Aorta (tissue), 5 donors: ENCODE results near the gene LPIN3. TPM values are rescaled to one million over a fixed set of nuclear protein-coding genes. Genes with fewer than 3 reads are reported as not detected.
A peak's percentile ranks its signal among the peaks of the same experiment; 100 is the strongest.

Experiments used
- ATAC-seq: fragments of 200-7000 bp; cut with Tn5 transposase; one replicate; pipeline ENCODE4 v1.9.1; 2022; ENCODE audit warnings: moderate library complexity; ENCODE audit not compliant: low FRiP score
- DNase-seq, 2 donors: peaks; one replicate each; pipeline ENCODE4 v3.0.0-alpha.2; 2020
- H3K27ac ChIP-seq, 2 donors: one replicate each; pipeline ENCODE4 v1.5.1; 2013; ENCODE audit warnings: low read length in 2 of 2, mild to moderate bottlenecking in 2 of 2, moderate library complexity in 2 of 2, control low read depth in 1 of 2, inconsistent platforms in 1 of 2, low read depth in 1 of 2
- H3K27me3 ChIP-seq, 2 donors: one replicate each; pipeline ENCODE4 v1.6.1; 2013; ENCODE audit warnings: control low read depth in 1 of 2, low read length in 1 of 2, mild to moderate bottlenecking in 1 of 2, moderate library complexity in 1 of 2; ENCODE audit not compliant: insufficient read depth in 2 of 2, control insufficient read depth in 1 of 2
- H3K36me3 ChIP-seq, 2 donors: one replicate each; pipeline ENCODE4 v1.6.1; 2013; ENCODE audit warnings: control low read depth in 1 of 2, low read length in 1 of 2, mild to moderate bottlenecking in 1 of 2; ENCODE audit not compliant: insufficient read depth in 2 of 2, control insufficient read depth in 1 of 2
- H3K4me1 ChIP-seq, 2 donors: one replicate each; pipeline ENCODE4 v1.6.1; 2013; ENCODE audit warnings: low read length in 2 of 2, control low read depth in 1 of 2, mild to moderate bottlenecking in 1 of 2, moderate library complexity in 1 of 2; ENCODE audit not compliant: insufficient read depth in 2 of 2, control insufficient read depth in 1 of 2
- H3K4me3 ChIP-seq, 2 donors: one replicate each; pipeline ENCODE4 v1.5.1; 2013; ENCODE audit warnings: low read length in 2 of 2, control low read depth in 1 of 2, mild to moderate bottlenecking in 1 of 2
- H3K9me3 ChIP-seq: one replicate; pipeline ENCODE4 v1.6.1; 2013; ENCODE audit warnings: mild to moderate bottlenecking, low read length; ENCODE audit not compliant: control insufficient read depth
- WGBS, 2 donors: extraction: QIAGEN DNeasy Blood & Tissue Kit; methylation state at CpG; one replicate each; pipeline ENCODE4 v1.1.7; 2013; 5-methylcytosine and 5-hydroxymethylcytosine counted together
- intact Hi-C, 2 donors: fragments of 100-400 bp; cut with DNase I; formaldehyde crosslinking; loops; one replicate each; pipeline versions ENCODE4 v1.14.2 to v1.15.0; 2022
- polyA plus RNA-seq, 2 donors: library from polyadenylated mRNA; stranded (reverse); fragments of 200-250 nt; gene quantifications; one replicate each; pipeline ENCODE4 v1.2.3, GENCODE V29; 2013
- total RNA-seq, 2 donors: library from RNA; stranded (reverse); fragmentation: NEBNext Ultra II Directional; extraction: Animal tissue kit (Norgen Biotek cat#: 25700); gene quantifications; one replicate each; pipeline ENCODE4 v1.2.1, GENCODE V29; 2021
- donor health status: healthy with polysubstance abuse.
- donor health status: Bipolar disorder and iron deficiency.
- donor health status: DM: no; HTN: no; CAD: no.
- donor health status: DM: no; HTN: no; CAD: no.
- donor health status: DM: yes; HTN: yes; CAD: no.

Gene LPIN3
- total and polyA plus RNA-seq, 4 donors: 17.3 to 37.0 (median 22.0) TPM

GRCh38 chr20:41375846-41376245 is 35.2 kb downstream of the LPIN3 start:
- ATAC-seq (no peak), DNase-seq (no peak)
- intact Hi-C loops: no loop called here
- Histone ChIP-seq H3K27ac (no peak overlapping the region), H3K27me3 (no peaks in the 10 kb centered on the region), H3K9me3 (no peaks in the 10 kb centered on the region), H3K4me1 (no peaks in the 10 kb centered on the region), H3K4me3 (no peak overlapping the region), H3K36me3 (no peaks in the 10 kb centered on the region)
- WGBS, 2 donors: 85 to 89% methylated on average over 9 of the region's 9 CpGs

GRCh38 chr20:41376349-41376748 is 35.7 kb downstream of the LPIN3 start:
- Histone ChIP-seq H3K36me3 (no peaks in the 10 kb centered on the region), H3K4me1 (no peaks in the 10 kb centered on the region), H3K27me3 (no peaks in the 10 kb centered on the region), H3K9me3 (no peaks in the 10 kb centered on the region), H3K27ac (no peak overlapping the region), H3K4me3 (no peak overlapping the region)
- ATAC-seq: no peak
- DNase-seq: no peak
- intact Hi-C loops: no loop called here
- WGBS, 2 donors: 82 to 89% methylated on average over 5 of the region's 5 CpGs

DNA sequence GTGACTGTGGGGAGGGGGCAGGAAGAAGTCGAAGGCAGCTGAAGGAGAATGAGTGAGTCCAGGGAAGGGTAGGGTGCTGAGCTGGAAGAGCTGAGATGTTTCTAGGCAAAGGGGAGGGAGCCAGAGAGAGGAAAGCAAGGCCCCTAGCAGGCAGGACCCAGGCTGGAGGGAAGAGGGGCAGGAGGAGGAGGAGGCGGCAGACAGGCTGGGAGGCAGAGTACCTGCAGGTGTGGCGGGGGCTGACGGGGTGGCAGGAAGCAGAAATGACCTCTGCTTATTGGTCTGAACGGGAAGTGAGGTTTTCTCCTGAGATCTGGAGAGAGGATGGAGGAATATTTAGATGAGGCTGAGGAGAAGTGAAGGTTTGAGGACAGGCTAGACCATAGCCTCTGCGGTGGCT is 36.7 kb downstream of the LPIN3 start:
- DNase-seq (no peak), ATAC-seq (no peak)
- H3K9me3 ChIP-seq: no peaks in the 10 kb centered on the region
- no peak overlapping the region for H3K4me3 ChIP-seq
- no peaks in the 10 kb centered on the region for H3K27me3 ChIP-seq
- intact Hi-C loops: no loop called here
- H3K27ac ChIP-seq: no peak overlapping the region
- no peaks in the 10 kb centered on the region for H3K36me3 ChIP-seq
- 65 to 78% methylated on average over 6 of the region's 6 CpGs for WGBS, 2 donors
- H3K4me1 ChIP-seq: no peaks in the 10 kb centered on the region

GRCh38 chr20:41379551-41379950 is 38.9 kb downstream of the LPIN3 start:
- no peaks in the 10 kb centered on the region for H3K27me3 ChIP-seq
- intact Hi-C loops: no loop called here
- DNase-seq (no peak), ATAC-seq (no peak)
- no peaks in the 10 kb centered on the region for H3K4me1 ChIP-seq
- no peaks in the 10 kb centered on the region for H3K9me3 ChIP-seq
- H3K36me3 ChIP-seq: no peaks in the 10 kb centered on the region
- no peak overlapping the region for H3K27ac ChIP-seq
- 84 to 97% methylated on average over 2 of the region's 2 CpGs for WGBS, 2 donors
- H3K4me3 ChIP-seq: no peak overlapping the region

- Histone ChIP-seq H3K27ac (no peak overlapping the region), H3K9me3 (no peaks in the 10 kb centered on the region), H3K27me3 (no peaks in the 10 kb centered on the region), H3K36me3 (no peaks in the 10 kb centered on the region), H3K4me1 (no peaks in the 10 kb centered on the region), H3K4me3 (no peak overlapping the region)
- intact Hi-C loops: no loop called here
- WGBS, 2 donors: 81 to 86% methylated on average over 12 of the region's 12 CpGs
- DNase-seq (peak in 1 of 2 donors; percentile 31), ATAC-seq (no peak)
These were observed 40.1 kb downstream of the LPIN3 start for GRCh38 chr20:41380551-41381193.

DNA sequence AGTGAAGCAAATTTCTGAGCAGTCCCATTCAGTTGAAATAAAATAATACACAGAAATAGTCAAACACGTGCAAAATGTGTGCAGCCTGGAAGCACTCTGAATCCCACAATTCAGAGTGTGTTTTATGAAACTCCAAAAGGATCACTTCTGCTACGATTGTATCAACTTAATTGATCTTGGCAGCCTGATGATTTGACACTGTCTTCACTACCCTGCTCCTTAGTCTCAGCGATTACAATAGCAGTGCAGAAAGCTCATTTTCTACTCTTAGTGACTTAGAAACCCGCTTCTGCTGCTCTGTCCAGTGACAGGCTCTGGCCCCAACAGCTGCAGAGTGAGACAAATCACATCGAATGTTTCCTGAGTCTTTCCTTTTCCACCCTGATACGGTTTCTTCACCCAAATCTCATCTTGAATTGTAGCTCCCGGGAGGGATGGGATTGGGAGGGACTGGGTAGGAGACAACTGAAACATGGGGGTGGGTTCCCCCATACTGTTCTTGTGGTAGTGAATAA is 42.2 kb downstream of the LPIN3 start:
- Histone ChIP-seq H3K4me3 (no peak overlapping the region), H3K27me3 (no peaks in the 10 kb centered on the region), H3K9me3 (no peaks in the 10 kb centered on the region), H3K36me3 (no peaks in the 10 kb centered on the region), H3K4me1 (no peaks in the 10 kb centered on the region), H3K27ac (no peak overlapping the region)
- intact Hi-C loops: no loop called here
- peak in 1 of 2 donors; percentile 25 for DNase-seq
- ATAC-seq: no peak
- WGBS, 2 donors: 56 to 63% methylated on average over 7 of the region's 7 CpGs

GRCh38 chr20:41386502-41387427 is 46.1 kb downstream of the LPIN3 start:
- DNase-seq (peak in 1 of 2 donors; percentile 61), ATAC-seq (peak; percentile 38)
- no peak overlapping the region for H3K4me3 ChIP-seq
- H3K27me3 ChIP-seq: no peaks in the 10 kb centered on the region
- WGBS, 2 donors: 58 to 61% methylated on average over 14 of the region's 14 CpGs
- no peaks in the 10 kb centered on the region for H3K9me3 ChIP-seq
- intact Hi-C loops: no loop called here
- H3K4me1 ChIP-seq: no peaks in the 10 kb centered on the region
- no peaks in the 10 kb centered on the region for H3K36me3 ChIP-seq
- no peak overlapping the region for H3K27ac ChIP-seq

- Histone ChIP-seq H3K36me3 (no peaks in the 10 kb centered on the region), H3K4me3 (no peak overlapping the region), H3K27me3 (no peaks in the 10 kb centered on the region), H3K27ac (no peak overlapping the region), H3K9me3 (no peaks in the 10 kb centered on the region), H3K4me1 (no peaks in the 10 kb centered on the region)
- ATAC-seq (no peak), DNase-seq (peak in 1 of 2 donors; percentile 41)
- intact Hi-C loops: no loop called here
- 52 to 60% methylated on average over 9 of the region's 9 CpGs for WGBS, 2 donors
These were observed 46.8 kb downstream of the LPIN3 start for GRCh38 chr20:41387444-41387851.
